Lower leg skin (tissue), 4 donors: ENCODE results near the gene TSNAXIP1. TPM values are rescaled to one million over a fixed set of nuclear protein-coding genes. Genes with fewer than 3 reads are reported as not detected.

ENCODE experiments used
- DNase-seq, 2 donors: peaks; one replicate each; pipeline ENCODE4 v3.0.0-alpha.2; 2019; ENCODE audit warnings: low spot score in 2 of 2
- H3K4me3 ChIP-seq: fragments of 200-600 bp; sonication (generic); 2 replicates; pipeline ENCODE4 v1.5.1; 2017; ENCODE audit warnings: mild to moderate bottlenecking, low read depth; ENCODE audit not compliant: poor library complexity, severe bottlenecking
- POLR2A ChIP-seq, 2 donors: fragments of 450-650 bp; IDR thresholded peaks; one replicate each; pipeline ENCODE4 v1.6.1; 2016 to 2017; ENCODE audit warnings: antibody characterized with exemption in 2 of 2, mild to moderate bottlenecking in 1 of 2, moderate library complexity in 1 of 2
- WGBS, 2 donors: methylation state at CpG; one replicate each; pipeline ENCODE4 v1.1.5; 2018; 5-methylcytosine and 5-hydroxymethylcytosine counted together
- intact Hi-C: fragments of 100-400 bp; cut with DNase I; formaldehyde crosslinking; loops from one replicate; pipeline ENCODE4 v1.15.0; 2023; ENCODE audit warnings: low total_unique reads
- total RNA-seq, 4 donors: library from RNA; depleted of rRNA; stranded (reverse); fragments of >200 nt; gene quantifications; one replicate each; pipeline ENCODE4 v1.1.0, GENCODE V29; 2016
- TF ChIP-seq, protein P1 (sequence below), 3 donors: fragments of 450-650 bp; IDR thresholded peaks; one replicate each; pipeline ENCODE4 v1.5.1; 2016; ENCODE audit warnings: antibody characterized with exemption in 3 of 3, mild to moderate bottlenecking in 3 of 3, moderate library complexity in 2 of 3

TSNAXIP1 gene
- total RNA-seq, 4 donors from 2014 or later: 0.15 to 0.75 (median 0.15) TPM; not detected in 1

DNA sequence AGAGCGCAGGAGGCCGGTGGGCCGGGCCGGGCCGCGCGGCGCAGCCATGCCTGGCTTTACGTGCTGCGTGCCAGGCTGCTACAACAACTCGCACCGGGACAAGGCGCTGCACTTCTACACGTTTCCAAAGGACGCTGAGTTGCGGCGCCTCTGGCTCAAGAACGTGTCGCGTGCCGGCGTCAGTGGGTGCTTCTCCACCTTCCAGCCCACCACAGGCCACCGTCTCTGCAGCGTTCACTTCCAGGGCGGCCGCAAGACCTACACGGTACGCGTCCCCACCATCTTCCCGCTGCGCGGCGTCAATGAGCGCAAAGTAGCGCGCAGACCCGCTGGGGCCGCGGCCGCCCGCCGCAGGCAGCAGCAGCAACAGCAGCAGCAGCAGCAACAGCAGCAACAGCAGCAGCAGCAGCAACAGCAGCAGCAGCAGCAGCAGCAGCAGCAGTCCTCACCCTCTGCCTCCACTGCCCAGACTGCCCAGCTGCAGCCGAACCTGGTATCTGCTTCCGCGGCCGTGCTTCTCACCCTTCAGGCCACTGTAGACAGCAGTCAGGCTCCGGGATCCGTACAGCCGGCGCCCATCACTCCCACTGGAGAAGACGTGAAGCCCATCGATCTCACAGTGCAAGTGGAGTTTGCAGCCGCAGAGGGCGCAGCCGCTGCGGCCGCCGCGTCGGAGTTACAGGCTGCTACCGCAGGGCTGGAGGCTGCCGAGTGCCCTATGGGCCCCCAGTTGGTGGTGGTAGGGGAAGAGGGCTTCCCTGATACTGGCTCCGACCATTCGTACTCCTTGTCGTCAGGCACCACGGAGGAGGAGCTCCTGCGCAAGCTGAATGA is 36.0 kb downstream of the TSNAXIP1 start:
- DNase-seq: peak in 1 of 2 donors; percentile 93
- 0 to 2% methylated on average over 38 to 43 of the region's 67 CpGs for WGBS, 2 donors

DNA sequence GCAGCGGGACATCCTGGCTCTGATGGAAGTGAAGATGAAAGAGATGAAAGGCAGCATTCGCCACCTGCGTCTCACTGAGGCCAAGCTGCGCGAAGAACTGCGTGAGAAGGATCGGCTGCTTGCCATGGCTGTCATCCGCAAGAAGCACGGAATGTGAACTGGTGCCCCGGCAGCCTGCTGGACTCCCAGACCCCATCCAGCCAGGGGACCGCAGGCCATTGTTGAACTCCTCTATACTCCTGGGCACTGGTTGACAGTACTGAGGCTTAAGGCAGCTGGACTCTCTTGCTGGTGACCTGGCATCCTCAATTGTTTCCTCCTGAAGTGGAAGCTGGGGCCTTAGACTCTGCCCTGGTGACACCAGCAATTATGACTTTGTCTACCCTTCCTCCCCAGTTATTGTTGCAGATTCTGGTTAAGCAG is 36.7 kb downstream of the TSNAXIP1 start:
- whole genome bisulfite sequencing, 2 donors: 8 to 9% methylated on average over 8 to 11 of the region's 11 CpGs
- H3K4me3 ChIP-seq: peak overlapping the region; percentile 65
- peak in 1 of 2 donors; percentile 86 for DNase-seq
- TF ChIP-seq, protein P1, sequence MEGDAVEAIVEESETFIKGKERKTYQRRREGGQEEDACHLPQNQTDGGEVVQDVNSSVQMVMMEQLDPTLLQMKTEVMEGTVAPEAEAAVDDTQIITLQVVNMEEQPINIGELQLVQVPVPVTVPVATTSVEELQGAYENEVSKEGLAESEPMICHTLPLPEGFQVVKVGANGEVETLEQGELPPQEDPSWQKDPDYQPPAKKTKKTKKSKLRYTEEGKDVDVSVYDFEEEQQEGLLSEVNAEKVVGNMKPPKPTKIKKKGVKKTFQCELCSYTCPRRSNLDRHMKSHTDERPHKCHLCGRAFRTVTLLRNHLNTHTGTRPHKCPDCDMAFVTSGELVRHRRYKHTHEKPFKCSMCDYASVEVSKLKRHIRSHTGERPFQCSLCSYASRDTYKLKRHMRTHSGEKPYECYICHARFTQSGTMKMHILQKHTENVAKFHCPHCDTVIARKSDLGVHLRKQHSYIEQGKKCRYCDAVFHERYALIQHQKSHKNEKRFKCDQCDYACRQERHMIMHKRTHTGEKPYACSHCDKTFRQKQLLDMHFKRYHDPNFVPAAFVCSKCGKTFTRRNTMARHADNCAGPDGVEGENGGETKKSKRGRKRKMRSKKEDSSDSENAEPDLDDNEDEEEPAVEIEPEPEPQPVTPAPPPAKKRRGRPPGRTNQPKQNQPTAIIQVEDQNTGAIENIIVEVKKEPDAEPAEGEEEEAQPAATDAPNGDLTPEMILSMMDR (IDR thresholded peaks at IDR 0.05): no peak
- no peak for TF ChIP-seq POLR2A (IDR thresholded peaks at IDR 0.05)
- intact Hi-C loops: no loop called here

More for the DNA sequence above, 36.0 kb downstream of the TSNAXIP1 start:
- TF ChIP-seq, protein P1 (IDR thresholded peaks at IDR 0.05): no peak
- no peak for TF ChIP-seq POLR2A (IDR thresholded peaks at IDR 0.05)
- peak overlapping the region; percentile 65 for H3K4me3 ChIP-seq
- intact Hi-C loops: no loop called here

GRCh38 chr16:67844497-67844896 is 37.8 kb downstream of the TSNAXIP1 start:
- WGBS, 2 donors: 58 to 59% methylated on average over 4 of the region's 4 CpGs
- no peak for TF ChIP-seq POLR2A (IDR thresholded peaks at IDR 0.05)
- TF ChIP-seq, protein P1 (IDR thresholded peaks at IDR 0.05): no peak
- no peak overlapping the region for H3K4me3 ChIP-seq
- DNase-seq: no peak
- intact Hi-C loops: no loop called here

- WGBS, 2 donors: 64 to 69% methylated on average over 5 of the region's 5 CpGs
- no peak for DNase-seq
- no peak overlapping the region for H3K4me3 ChIP-seq
- TF ChIP-seq, protein P1 (IDR thresholded peaks at IDR 0.05): no peak
- TF ChIP-seq POLR2A (IDR thresholded peaks at IDR 0.05): no peak
- intact Hi-C loops: no loop called here
Observed at GRCh38 chr16:67845291-67846062, 38.8 kb downstream of the TSNAXIP1 start.

DNA sequence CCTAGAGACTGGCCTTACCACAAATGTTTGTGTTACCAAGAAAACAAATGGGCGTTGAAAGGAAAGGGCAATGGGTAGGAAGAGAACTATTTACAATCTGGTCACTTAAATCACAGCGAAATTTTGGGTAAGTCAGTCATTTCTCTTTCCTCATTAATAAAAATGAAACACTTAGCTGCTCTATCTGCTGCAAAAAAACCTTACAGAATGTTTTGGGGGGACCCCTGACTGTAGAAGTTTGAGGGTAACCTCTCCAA is 39.3 kb downstream of the TSNAXIP1 start:
- no peak for DNase-seq
- TF ChIP-seq POLR2A (IDR thresholded peaks at IDR 0.05): no peak
- TF ChIP-seq, protein P1 (IDR thresholded peaks at IDR 0.05): no peak
- WGBS, 2 donors: 13 to 15% methylated on average over 2 of the region's 2 CpGs
- peak overlapping the region; percentile 46 for H3K4me3 ChIP-seq
- intact Hi-C loops: no loop called here
